Measurements from ENCODE around the gene CYTH3.

The CYTH3 gene

GRCh38 chr7:6146666-6147065 is 125.8 kb downstream of the CYTH3 start:
- no peak for DNase-seq

- no peak for DNase-seq
These were observed 128.4 kb downstream of the CYTH3 start for GRCh38 chr7:6143997-6144396.

GRCh38 chr7:6142871-6143380 is 129.5 kb downstream of the CYTH3 start:
- no peak for DNase-seq

- no peak for DNase-seq
These were observed 133.0 kb downstream of the CYTH3 start for GRCh38 chr7:6139189-6139996.

- DNase-seq = no peak
These were observed 135.9 kb downstream of the CYTH3 start for GRCh38 chr7:6136475-6136874.

- DNase-seq = no peak
These were observed 139.2 kb downstream of the CYTH3 start for GRCh38 chr7:6133249-6133648.

- DNase-seq = no peak
These were observed 142.3 kb downstream of the CYTH3 start for GRCh38 chr7:6130007-6130587.

- DNase-seq = no peak
These were observed 144.2 kb downstream of the CYTH3 start for GRCh38 chr7:6128205-6128604.

- no peak for DNase-seq
These were observed 145.3 kb downstream of the CYTH3 start for GRCh38 chr7:6127110-6127490.

GRCh38 chr7:6123843-6124242 is 148.6 kb downstream of the CYTH3 start:
- DNase-seq = no peak

- DNase-seq = no peak
These were observed 151.3 kb downstream of the CYTH3 start for GRCh38 chr7:6121141-6121540.

- DNase-seq = no peak
These were observed 154.9 kb downstream of the CYTH3 start for GRCh38 chr7:6117533-6117932.

GRCh38 chr7:6116211-6116610 is 156.2 kb downstream of the CYTH3 start:
- no peak for DNase-seq
